Stimulated activated CD4-positive, alpha-beta T cell treated with anti-CD3 and anti-CD28 coated beads, Interleukin-15, amount 100 ng/mL, for 1 hour (primary cell): ENCODE measurements around the gene CHD5.
"Not testable (repeated sequence)": the region's sequence is repeated elsewhere in the genome, so short reads cannot be mapped to it uniquely, and the experiment has no call there.

Experiments used
- DNase-seq, 2 donors: peaks; one replicate each; pipeline ENCODE4 v3.0.0-alpha.2; 2020; ENCODE audit warnings: low read depth in 1 of 2, low spot score in 1 of 2

The CHD5 gene

DNA sequence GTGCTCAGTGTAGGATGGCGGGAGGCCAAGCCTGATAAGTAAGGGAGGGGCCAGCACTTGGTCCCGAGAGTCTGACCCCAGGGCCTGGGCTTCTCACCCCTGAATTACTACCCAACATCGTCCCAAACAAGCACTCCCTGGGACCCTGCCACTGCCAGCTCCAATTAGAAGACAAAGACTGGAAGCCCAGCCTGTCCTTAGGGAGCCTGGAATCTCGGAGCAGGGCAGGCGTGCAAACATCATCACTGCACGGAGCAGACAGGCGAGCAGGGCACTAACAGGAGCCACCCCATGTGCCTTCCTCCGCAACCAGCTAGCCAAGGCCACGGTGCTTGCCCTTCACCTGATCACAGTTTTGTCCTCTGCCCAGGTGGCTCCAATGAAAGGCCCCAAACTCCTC, 111.2 kb downstream of the CHD5 start:
- DNase-seq = no peak

DNA sequence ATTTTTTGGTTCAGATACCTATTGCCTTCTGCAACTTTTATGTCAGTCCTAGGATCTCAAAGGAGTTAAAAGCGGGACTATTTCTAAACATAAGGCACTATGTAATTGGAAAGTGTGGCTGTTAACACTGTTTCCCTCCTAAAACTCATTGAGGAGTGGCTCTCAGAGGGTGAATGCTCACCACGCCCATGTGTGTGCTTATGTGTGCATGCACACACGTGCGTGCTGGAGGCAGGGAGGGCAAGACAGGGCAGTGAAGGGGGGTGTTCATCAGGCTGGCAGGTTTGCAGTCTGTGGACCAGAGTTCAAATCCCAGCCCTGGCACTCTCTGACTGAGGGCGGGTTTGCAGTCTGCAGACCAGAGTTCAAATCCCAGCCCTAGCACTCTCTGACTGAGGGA, 112.0 kb downstream of the CHD5 start:
- DNase-seq = no peak

DNA sequence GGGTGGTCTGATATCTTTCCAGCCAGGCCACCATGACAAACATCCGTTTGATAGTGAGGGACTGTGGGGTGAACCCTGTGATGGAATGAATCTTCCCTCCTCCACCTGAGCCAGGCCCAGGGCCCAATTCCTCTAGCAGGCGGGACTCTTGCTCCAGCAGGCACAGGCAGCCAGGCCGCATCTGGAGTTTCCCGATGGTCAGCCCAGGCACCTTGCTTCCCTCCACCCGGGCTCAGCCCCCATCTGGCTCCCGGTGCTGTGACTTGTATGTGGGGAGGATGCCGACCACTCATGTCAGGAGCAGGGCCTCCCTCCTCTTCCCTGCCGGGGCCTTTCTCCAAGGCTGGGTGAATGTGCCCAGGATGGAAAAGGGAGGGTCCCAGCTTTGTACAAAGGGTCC, 113.4 kb downstream of the CHD5 start:
- no peak for DNase-seq

DNA sequence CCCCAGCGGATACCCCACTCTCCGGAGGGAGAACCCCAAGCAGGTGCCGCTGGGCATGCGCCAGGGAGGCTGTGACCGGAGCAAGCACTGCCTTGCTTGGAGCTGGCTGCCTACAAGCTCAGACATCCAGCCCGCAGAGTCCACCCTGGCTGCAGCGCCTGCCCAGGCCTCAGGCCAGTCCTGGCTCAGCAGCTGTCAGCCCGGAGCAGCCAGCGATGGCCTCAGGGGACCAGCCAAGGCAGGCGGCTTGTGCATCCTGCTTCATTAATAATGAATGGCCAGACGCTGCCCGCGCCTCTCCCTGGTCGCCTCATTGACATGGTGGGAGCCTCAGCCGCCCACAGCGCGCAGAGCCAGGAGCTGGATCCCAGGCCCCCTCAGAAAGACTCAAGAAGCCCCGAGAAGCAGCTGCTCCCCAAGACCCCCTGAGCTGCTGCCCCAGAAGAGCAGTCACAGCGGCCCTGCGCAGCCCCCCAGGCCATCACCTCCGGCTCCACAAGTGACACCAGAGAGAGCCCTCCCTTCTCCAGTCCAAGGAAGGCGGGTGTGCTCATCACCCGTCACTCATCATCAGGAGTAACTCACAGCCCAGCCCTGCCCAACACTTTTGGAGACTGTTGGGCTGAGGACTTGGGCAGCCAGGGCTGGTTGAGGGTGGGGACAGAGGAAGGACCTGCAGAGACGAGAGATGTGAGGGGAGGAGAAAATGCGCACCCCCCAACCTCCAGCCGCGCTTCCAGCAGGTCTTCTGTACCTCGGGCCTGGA, 114.8 kb downstream of the CHD5 start:
- DNase-seq = no peak

DNA sequence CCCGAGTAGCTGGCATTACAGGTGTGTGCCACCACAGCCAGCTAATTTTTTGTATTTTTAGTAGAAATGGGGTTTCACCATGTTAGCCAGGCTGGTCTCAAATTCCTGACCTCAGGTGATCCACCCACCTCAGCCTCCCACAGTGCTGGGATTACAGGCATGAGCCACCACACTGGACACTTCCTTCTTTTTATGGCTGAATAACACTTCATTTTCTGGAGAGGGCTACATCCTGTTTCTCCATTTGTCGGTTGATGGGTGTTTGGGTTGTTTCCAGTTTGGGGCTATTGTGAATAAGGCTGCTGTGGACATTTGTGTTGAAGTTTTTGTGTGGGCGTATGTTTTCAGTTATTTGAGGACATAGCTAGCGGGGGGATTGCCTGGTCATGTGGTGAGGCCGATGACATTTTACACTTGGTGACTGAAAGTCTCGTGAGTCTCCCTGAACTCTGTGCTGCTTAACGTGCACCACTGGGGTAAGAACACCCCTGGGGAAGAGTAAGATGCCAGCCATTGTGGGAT, 116.5 kb downstream of the CHD5 start:
- DNase-seq = not testable (repeated sequence)

DNA sequence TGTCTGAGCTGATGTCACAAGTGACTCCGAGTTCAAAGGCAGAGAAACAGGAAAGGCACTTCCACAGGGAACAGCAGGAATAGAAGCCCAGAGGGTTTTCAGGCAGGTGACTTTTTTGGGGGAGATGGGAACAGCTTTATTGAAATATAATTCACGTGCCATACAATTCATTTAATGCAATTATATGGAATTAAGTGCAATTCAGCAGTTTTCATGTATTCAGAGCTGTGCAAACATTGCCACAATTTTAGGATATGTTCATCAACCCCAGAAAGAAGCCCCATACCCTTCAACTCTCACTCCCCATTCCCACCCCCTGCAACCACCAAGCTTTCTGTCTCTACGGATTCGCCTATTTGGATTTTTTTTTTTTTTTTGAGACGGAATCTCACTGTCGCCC, 117.5 kb downstream of the CHD5 start:
- no peak for DNase-seq

DNA sequence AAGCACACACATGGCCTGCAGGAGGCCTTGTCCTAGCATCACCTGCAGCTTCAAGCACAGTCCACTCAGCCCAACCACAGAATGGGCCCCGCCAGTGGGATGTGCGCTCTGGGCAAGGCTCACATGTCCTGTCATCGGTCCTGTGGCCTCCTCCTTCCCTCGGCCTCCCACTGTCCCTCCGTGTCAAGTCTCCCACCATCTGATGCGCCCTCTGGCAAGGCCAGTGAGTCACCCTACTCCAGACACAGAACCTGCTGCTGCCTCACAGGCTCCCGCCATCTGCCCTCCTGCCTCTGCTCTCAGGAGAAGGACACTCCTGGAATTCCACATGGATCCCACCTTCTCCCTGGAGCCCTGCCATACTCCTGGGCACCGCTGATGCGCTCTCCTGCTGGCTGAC, 120.3 kb downstream of the CHD5 start:
- DNase-seq = no peak

DNA sequence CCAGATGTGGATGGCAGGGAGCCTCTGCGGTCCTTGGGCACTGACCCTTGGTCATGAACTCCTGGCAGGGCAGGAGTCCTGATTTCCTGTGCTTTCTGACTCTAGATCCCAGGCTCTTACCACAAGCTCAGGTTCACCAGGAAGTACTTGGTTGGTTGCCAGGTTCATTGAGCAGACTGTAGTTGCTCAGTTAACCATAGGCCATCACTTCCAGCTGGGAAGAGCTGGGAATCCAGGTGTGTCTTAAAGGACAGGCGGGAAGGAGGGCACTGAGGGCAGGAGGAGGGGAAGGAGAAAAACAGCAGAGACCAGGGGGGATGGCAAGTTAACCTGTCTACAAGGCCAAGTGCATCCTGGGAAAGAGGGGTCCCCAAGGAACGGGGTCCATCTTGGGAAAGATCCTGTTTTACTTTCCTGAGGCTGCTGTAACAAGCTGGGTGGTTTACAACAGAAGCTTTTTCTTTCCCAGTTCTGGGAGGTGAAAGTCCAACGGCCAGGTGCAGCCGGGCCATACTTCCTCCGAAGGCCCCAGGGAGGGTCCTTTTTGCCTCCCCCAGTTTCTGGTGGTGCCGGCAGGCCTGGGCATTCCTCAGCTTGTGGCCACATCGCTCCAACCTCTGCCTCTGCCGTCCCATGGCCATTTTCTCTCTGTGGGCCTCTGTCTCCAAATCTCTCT, 122.8 kb downstream of the CHD5 start:
- no peak for DNase-seq

DNA sequence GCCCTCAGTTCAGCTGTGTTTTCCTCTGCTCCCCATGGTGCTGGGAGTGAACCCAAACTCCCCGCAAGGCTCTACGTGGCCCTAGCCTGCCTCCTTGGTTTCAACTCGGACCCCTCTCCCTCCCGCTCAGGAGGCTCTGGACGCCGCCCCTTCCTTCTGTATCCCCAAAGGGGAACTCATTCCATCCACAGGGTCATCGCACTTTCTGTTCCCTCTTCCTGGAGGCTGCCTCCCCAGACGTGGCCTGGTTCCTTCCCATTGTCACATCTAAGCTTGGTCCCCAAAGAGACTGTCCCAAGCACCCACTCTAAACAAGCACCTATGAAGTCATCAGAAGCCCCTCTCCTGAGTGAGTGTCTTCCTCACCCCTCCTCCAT, 123.6 kb downstream of the CHD5 start:
- DNase-seq = no peak

DNA sequence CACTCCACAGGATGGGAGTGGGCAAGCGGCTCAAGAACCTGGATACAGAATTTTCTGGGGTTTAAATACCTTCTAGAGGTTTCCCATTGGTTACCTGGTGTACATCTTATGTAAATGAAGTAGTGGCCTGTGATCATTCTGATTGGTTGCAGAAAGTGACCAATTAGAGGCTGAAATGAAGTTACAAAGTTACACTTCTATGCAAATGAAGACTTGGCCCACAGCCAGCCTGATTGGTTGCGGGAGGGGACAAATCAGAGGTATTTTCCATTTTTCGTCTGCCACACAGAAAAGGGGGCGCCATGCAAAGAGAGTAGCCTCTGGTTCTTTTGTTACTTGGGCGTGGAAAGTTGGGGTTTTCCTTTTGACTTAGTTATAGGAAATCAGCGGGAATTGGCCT, 125.5 kb downstream of the CHD5 start:
- no peak for DNase-seq

DNA sequence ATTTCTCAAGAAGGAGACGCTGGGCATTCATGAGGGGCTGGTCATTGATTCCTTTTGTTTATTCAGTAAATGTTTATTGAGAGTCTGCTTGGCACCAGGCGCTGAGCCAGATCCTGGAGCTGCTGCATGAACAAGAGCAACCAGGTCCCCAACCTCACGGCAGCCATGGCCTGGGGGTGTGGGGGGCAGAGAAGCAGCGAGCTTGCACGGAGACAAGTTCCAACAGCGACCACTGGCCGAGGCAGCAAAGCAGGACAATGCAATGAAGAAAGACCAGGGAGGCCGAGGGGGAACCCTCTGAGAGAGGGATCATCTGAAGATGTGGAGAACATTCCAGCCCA, 126.9 kb downstream of the CHD5 start:
- DNase-seq = no peak

DNA sequence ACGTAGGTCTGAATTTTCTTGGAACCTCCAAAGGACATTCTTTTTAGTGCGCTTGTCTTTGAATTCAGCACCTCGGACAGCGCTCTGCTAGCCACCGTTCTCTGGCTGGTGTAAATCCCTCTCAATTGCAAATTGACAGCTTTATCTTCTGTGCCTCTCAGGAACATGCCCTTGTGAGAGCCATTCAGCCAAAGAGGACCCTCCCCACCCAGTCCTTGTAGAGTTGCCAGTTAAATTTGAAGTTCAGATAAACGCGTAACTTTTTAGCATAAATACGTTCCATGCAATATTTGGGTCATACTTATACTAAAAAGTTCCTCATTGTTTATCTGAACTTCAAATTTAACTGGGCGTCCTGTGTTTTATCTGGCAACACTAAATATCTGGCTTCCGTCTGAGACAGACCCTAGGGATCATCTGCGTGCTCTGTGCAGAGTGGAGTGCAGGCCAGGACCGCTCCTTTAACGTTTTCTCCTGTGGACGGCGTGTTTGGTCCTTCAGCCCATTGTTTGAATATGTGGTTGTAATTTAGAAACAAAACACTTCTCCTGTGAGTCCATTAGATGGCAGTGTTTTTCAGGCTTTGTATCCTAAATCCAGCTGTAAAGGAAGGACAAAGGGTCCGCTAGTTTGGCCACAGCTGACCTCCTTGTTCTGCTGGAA, 127.4 kb downstream of the CHD5 start:
- no peak for DNase-seq
